Lower leg skin (tissue), 3 donors: ENCODE results near the gene SOWAHA.

Experiments
- POLR2A ChIP-seq, 2 donors: fragments of 450-650 bp; IDR thresholded peaks; one replicate each; pipeline ENCODE4 v1.6.1; 2016 to 2017; ENCODE audit warnings: antibody characterized with exemption in 2 of 2, mild to moderate bottlenecking in 1 of 2, moderate library complexity in 1 of 2
- TF ChIP-seq, protein P1 (sequence below), 3 donors: fragments of 450-650 bp; IDR thresholded peaks; one replicate each; pipeline ENCODE4 v1.5.1; 2016; ENCODE audit warnings: antibody characterized with exemption in 3 of 3, mild to moderate bottlenecking in 3 of 3, moderate library complexity in 2 of 3

GRCh38 chr5:132834057-132834456, 21.0 kb downstream of the SOWAHA start:
- TF ChIP-seq, protein P1, sequence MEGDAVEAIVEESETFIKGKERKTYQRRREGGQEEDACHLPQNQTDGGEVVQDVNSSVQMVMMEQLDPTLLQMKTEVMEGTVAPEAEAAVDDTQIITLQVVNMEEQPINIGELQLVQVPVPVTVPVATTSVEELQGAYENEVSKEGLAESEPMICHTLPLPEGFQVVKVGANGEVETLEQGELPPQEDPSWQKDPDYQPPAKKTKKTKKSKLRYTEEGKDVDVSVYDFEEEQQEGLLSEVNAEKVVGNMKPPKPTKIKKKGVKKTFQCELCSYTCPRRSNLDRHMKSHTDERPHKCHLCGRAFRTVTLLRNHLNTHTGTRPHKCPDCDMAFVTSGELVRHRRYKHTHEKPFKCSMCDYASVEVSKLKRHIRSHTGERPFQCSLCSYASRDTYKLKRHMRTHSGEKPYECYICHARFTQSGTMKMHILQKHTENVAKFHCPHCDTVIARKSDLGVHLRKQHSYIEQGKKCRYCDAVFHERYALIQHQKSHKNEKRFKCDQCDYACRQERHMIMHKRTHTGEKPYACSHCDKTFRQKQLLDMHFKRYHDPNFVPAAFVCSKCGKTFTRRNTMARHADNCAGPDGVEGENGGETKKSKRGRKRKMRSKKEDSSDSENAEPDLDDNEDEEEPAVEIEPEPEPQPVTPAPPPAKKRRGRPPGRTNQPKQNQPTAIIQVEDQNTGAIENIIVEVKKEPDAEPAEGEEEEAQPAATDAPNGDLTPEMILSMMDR (IDR thresholded peaks at IDR 0.05), result no peak
- TF ChIP-seq POLR2A (IDR thresholded peaks at IDR 0.05), result no peak
